ENCODE results near the gene LTBR. TPM values are rescaled to one million over a fixed set of nuclear protein-coding genes. Genes with fewer than 3 reads are reported as not detected.

The LTBR gene
- total RNA-seq, 1 experiment from 2014 or later: 4.8 TPM

DNA sequence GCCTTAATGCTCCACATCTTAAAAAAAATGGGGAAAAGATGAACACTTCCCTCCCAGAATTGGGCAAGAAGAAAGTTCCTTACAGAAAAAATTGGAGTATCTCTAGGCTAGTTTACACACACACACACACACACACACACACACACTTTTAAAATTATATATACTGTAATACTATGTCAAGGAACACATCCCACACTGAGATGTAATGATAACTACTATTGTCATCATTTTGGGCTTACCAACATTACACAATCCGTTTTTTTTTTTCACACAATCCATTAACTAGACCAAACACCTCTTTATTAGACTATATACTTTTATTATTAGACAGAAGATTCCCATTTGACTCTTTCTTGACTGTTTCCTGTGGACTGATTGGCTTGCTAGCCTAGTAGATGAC, 2.5 kb downstream of the LTBR start:
- H3K79me2 ChIP-seq (ENCODE audit: insufficient read depth, low read length): no peaks in the 10 kb centered on the region
- 100% methylated on average over 1 of the region's 1 CpG for WGBS (ENCODE audit: extremely low coverage, insufficient read length, low lambda C conversion rate)
- no peak overlapping the region for H3K18ac ChIP-seq (ENCODE audit: insufficient read length, low read depth, low read length)
- no peaks in the 10 kb centered on the region for H3K23me2 ChIP-seq (ENCODE audit: insufficient read length, low read depth, low read length, poor library complexity, severe bottlenecking)
- no peaks in the 10 kb centered on the region; a peak in 2 of 5 replicates for H3K9me3 Mint-ChIP-seq
- no peak overlapping the region for H3K4ac ChIP-seq (ENCODE audit: low read depth, low read length)
- peaks cover 3% of the 10 kb centered on the region; the same call in 1 of the 2 replicates for H3K4me1 ChIP-seq (ENCODE audit: insufficient read depth, low read length)
- H4K5ac ChIP-seq (ENCODE audit: insufficient read length, low read depth, low read length): no peak overlapping the region
- no peaks in the 10 kb centered on the region; the same call in 1 of the 2 replicates for H3K27me3 ChIP-seq (ENCODE audit: insufficient read depth, low read length)
- no peaks in the 10 kb centered on the region for H3K9me3 ChIP-seq (ENCODE audit: control insufficient read depth, low read depth, low read length)
- H3K4me1 Mint-ChIP-seq: peaks cover 40 to 45% of the 10 kb centered on the region in 2 experiments
- no peak overlapping the region for H3K56ac ChIP-seq (ENCODE audit: insufficient read length, low read depth, low read length)
- H2BK120ac ChIP-seq (ENCODE audit: low read depth, low read length, poor library complexity, severe bottlenecking): no peak overlapping the region
- no peak overlapping the region for H3T11ph ChIP-seq (ENCODE audit: low read length)
- H4K91ac ChIP-seq (ENCODE audit: insufficient read length, low read depth, low read length): no peak overlapping the region
- H4K8ac ChIP-seq (replicated peaks; ENCODE audit: insufficient read length, low read depth, low read length): no peak overlapping the region
- TF ChIP-seq, protein P1, sequence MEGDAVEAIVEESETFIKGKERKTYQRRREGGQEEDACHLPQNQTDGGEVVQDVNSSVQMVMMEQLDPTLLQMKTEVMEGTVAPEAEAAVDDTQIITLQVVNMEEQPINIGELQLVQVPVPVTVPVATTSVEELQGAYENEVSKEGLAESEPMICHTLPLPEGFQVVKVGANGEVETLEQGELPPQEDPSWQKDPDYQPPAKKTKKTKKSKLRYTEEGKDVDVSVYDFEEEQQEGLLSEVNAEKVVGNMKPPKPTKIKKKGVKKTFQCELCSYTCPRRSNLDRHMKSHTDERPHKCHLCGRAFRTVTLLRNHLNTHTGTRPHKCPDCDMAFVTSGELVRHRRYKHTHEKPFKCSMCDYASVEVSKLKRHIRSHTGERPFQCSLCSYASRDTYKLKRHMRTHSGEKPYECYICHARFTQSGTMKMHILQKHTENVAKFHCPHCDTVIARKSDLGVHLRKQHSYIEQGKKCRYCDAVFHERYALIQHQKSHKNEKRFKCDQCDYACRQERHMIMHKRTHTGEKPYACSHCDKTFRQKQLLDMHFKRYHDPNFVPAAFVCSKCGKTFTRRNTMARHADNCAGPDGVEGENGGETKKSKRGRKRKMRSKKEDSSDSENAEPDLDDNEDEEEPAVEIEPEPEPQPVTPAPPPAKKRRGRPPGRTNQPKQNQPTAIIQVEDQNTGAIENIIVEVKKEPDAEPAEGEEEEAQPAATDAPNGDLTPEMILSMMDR (conservative IDR thresholded peaks at IDR 0.05): no peak
- no peak overlapping the region for H3K27ac Mint-ChIP-seq
- H2AK5ac ChIP-seq (ENCODE audit: insufficient read length, low read length): no peak overlapping the region
- H3K9ac ChIP-seq (ENCODE audit: extremely low read depth, insufficient read length, low read length): no peak overlapping the region
- H3K36me3 Mint-ChIP-seq (ENCODE audit: insufficient read depth in 1 of 3, low read depth in 3 of 3): no peaks in the 10 kb centered on the region
- H2BK20ac ChIP-seq (ENCODE audit: low read depth, low read length, poor library complexity, severe bottlenecking): no peak overlapping the region
- no peak overlapping the region for H2AFZ ChIP-seq (ENCODE audit: low read length)
- no peak overlapping the region for H3K4me3 Mint-ChIP-seq
- H3K79me1 ChIP-seq (ENCODE audit: insufficient read depth, low read depth, low read length, poor library complexity, severe bottlenecking): no peaks in the 10 kb centered on the region
- peaks cover 33% of the 10 kb centered on the region for H3K27me3 Mint-ChIP-seq (ENCODE audit: low read depth)
- no peak overlapping the region for H3K4me2 ChIP-seq (ENCODE audit: insufficient read depth, insufficient read length, low read length)
- H3K23ac ChIP-seq (ENCODE audit: insufficient read length, low read depth, low read length): no peak overlapping the region
- no peak overlapping the region for H2BK5ac ChIP-seq (ENCODE audit: insufficient read length, low read length)
- no peak overlapping the region for H3K27ac ChIP-seq (ENCODE audit: insufficient read length, low read depth, low read length)
- DNase-seq: no peak
- H4K20me1 ChIP-seq (ENCODE audit: control insufficient read depth, insufficient read depth, insufficient read length): no peaks in the 10 kb centered on the region
- H2BK12ac ChIP-seq (ENCODE audit: insufficient read length, low read depth, low read length): no peak overlapping the region
- no peak overlapping the region for H2BK15ac ChIP-seq (ENCODE audit: low read depth, low read length)
- no peak overlapping the region for H3K14ac ChIP-seq (ENCODE audit: insufficient read depth, low read length)

Data from H9 (cell line).